RCC 7860 (cell line): ENCODE data around the gene GRIK4.
A peak's percentile ranks its signal among the peaks of the same experiment; 100 is the strongest.
"Not testable (repeated sequence)": the region's sequence is repeated elsewhere in the genome, so short reads cannot be mapped to it uniquely, and the experiment has no call there.

Source experiments
- DNase-seq: peaks from one replicate; pipeline ENCODE4 v3.0.0-alpha.2; 2015; ENCODE audit warnings: low spot score
- FAIRE-seq: peaks from 2 replicates; lab custom pipeline; 2012; peaks lifted over from hg19 to GRCh38; lab: Jason Lieb, UNC

Gene GRIK4

GRCh38 chr11:120599816-120600420 is 88.4 kb downstream of the GRIK4 start:
- FAIRE-seq (no peak), DNase-seq (no peak)

- no peak for DNase-seq
- no peak for FAIRE-seq
Measured at GRCh38 chr11:120601536-120601935, 90.0 kb downstream of the GRIK4 start.

- FAIRE-seq (no peak), DNase-seq (no peak)
Measured at GRCh38 chr11:120603071-120603470, 91.5 kb downstream of the GRIK4 start.

GRCh38 chr11:120605469-120605868 is 93.9 kb downstream of the GRIK4 start:
- FAIRE-seq (no peak), DNase-seq (no peak)

- no peak for DNase-seq
- FAIRE-seq: no peak
Measured at GRCh38 chr11:120606211-120607010, 94.9 kb downstream of the GRIK4 start.

GRCh38 chr11:120608061-120608460 is 96.5 kb downstream of the GRIK4 start:
- FAIRE-seq (no peak), DNase-seq (no peak)

GRCh38 chr11:120608760-120609211 is 97.2 kb downstream of the GRIK4 start:
- no peak for FAIRE-seq
- no peak for DNase-seq

GRCh38 chr11:120610111-120610510 is 98.6 kb downstream of the GRIK4 start:
- FAIRE-seq (no peak), DNase-seq (no peak)

GRCh38 chr11:120611581-120611980 is 100.0 kb downstream of the GRIK4 start:
- no peak for FAIRE-seq

GRCh38 chr11:120612513-120613263 is 101.1 kb downstream of the GRIK4 start:
- peak; percentile 44 for DNase-seq
- no peak for FAIRE-seq

More at GRCh38 chr11:120611581-120611980, 100.0 kb downstream of the GRIK4 start:
- no peak for DNase-seq

- FAIRE-seq: no peak
- DNase-seq: no peak
Measured at GRCh38 chr11:120613264-120614226, 102.0 kb downstream of the GRIK4 start.

GRCh38 chr11:120615391-120615790 is 103.8 kb downstream of the GRIK4 start:
- FAIRE-seq (no peak), DNase-seq (no peak)

GRCh38 chr11:120618399-120618798 is 106.9 kb downstream of the GRIK4 start:
- FAIRE-seq: no peak
- no peak for DNase-seq

- no peak for DNase-seq
- no peak for FAIRE-seq
Measured at GRCh38 chr11:120622189-120622875, 110.8 kb downstream of the GRIK4 start.

GRCh38 chr11:120624992-120625391 is 113.4 kb downstream of the GRIK4 start:
- not testable (repeated sequence) for FAIRE-seq, DNase-seq

- no peak for DNase-seq
- FAIRE-seq: no peak
Measured at GRCh38 chr11:120625565-120625964, 114.0 kb downstream of the GRIK4 start.

GRCh38 chr11:120626791-120627190 is 115.2 kb downstream of the GRIK4 start:
- no peak for FAIRE-seq
- no peak for DNase-seq

- FAIRE-seq: no peak
- DNase-seq: no peak
Measured at GRCh38 chr11:120627327-120628163, 116.0 kb downstream of the GRIK4 start.
